ENCODE measurements around the gene MXI1. TPM values are rescaled to one million over a fixed set of nuclear protein-coding genes. Genes with fewer than 3 reads are reported as not detected.

Gene MXI1
- total RNA-seq, 1 experiment from 2014 or later = 16.6 TPM

DNA sequence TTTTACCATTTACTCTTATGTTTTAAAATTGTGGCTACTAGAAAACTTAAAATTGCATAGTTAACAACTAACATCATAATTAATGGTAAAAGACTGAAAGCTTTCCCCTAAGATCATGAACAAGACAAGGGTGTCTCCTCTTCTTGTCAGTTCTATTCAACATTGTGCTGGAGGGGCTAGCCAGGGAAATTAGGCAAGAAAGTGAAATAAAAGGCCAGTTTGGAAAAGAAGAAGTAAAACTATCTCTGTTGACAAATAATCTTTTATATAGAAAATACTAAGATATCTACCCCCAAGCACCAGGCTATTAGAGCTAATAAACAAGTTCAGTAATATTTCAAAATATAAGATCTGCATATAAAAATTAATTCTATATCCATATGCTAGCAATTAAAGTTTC is 46.9 kb upstream of the MXI1 start:
- ChIA-PET CTCF (interaction anchor here (1.1 kb wide), 1 partner anchor 277 kb away, joined by 4 read pairs; no protein-coding TSS in a partner anchor), POLR2A (no interaction called here)
- peaks cover 97% of the 10 kb centered on the region for H3K27me3 Mint-ChIP-seq (ENCODE audit: low read depth)
- TF ChIP-seq, protein P1, sequence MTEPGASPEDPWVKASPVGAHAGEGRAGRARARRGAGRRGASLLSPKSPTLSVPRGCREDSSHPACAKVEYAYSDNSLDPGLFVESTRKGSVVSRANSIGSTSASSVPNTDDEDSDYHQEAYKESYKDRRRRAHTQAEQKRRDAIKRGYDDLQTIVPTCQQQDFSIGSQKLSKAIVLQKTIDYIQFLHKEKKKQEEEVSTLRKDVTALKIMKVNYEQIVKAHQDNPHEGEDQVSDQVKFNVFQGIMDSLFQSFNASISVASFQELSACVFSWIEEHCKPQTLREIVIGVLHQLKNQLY (CRISPR knock-in tag; IDR thresholded peaks at IDR 0.05) = no peak
- no peak for TF ChIP-seq FOXJ3 (CRISPR knock-in tag; IDR thresholded peaks at IDR 0.05; ENCODE audit: borderline replicate concordance)
- no peak for TF ChIP-seq ARID4B (CRISPR knock-in tag; IDR thresholded peaks at IDR 0.05; ENCODE audit: borderline replicate concordance)
- no peak for TF ChIP-seq FOXK1 (CRISPR knock-in tag; IDR thresholded peaks at IDR 0.05)
- TF ChIP-seq RELA (CRISPR knock-in tag; IDR thresholded peaks at IDR 0.05; ENCODE audit: borderline replicate concordance) = no peak
- no peak for TF ChIP-seq ESRRA (CRISPR knock-in tag; IDR thresholded peaks at IDR 0.05; ENCODE audit: borderline replicate concordance)
- no peak for TF ChIP-seq SP1 (CRISPR knock-in tag; conservative IDR thresholded peaks at IDR 0.05)
- TF ChIP-seq, protein P2, sequence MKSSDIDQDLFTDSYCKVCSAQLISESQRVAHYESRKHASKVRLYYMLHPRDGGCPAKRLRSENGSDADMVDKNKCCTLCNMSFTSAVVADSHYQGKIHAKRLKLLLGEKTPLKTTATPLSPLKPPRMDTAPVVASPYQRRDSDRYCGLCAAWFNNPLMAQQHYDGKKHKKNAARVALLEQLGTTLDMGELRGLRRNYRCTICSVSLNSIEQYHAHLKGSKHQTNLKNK (CRISPR knock-in tag; IDR thresholded peaks at IDR 0.05) = no peak
- TF ChIP-seq CREB1 (CRISPR knock-in tag; IDR thresholded peaks at IDR 0.05) = no peak
- TF ChIP-seq, protein P3, sequence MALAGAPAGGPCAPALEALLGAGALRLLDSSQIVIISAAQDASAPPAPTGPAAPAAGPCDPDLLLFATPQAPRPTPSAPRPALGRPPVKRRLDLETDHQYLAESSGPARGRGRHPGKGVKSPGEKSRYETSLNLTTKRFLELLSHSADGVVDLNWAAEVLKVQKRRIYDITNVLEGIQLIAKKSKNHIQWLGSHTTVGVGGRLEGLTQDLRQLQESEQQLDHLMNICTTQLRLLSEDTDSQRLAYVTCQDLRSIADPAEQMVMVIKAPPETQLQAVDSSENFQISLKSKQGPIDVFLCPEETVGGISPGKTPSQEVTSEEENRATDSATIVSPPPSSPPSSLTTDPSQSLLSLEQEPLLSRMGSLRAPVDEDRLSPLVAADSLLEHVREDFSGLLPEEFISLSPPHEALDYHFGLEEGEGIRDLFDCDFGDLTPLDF (CRISPR knock-in tag; IDR thresholded peaks at IDR 0.05) = no peak
- no peak for TF ChIP-seq CBFB (CRISPR knock-in tag; IDR thresholded peaks at IDR 0.05; ENCODE audit: low read depth)
- TF ChIP-seq, protein P4, sequence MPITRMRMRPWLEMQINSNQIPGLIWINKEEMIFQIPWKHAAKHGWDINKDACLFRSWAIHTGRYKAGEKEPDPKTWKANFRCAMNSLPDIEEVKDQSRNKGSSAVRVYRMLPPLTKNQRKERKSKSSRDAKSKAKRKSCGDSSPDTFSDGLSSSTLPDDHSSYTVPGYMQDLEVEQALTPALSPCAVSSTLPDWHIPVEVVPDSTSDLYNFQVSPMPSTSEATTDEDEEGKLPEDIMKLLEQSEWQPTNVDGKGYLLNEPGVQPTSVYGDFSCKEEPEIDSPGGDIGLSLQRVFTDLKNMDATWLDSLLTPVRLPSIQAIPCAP (CRISPR knock-in tag; IDR thresholded peaks at IDR 0.05) = no peak
- DNase-seq (ENCODE audit: low spot score) (no peak), ATAC-seq (no peak)
- H3K36me3 Mint-ChIP-seq = no peaks in the 10 kb centered on the region
- H3K4me1 Mint-ChIP-seq = peaks cover 27% of the 10 kb centered on the region
- no peak overlapping the region for H3K4me3 Mint-ChIP-seq
- no peak overlapping the region for H3K27ac Mint-ChIP-seq
- no peaks in the 10 kb centered on the region for H3K9me3 Mint-ChIP-seq

GRCh38 chr10:110162741-110163145 is 44.7 kb upstream of the MXI1 start:
- no peak overlapping the region for H3K27ac Mint-ChIP-seq
- H3K4me3 Mint-ChIP-seq = no peak overlapping the region
- TF ChIP-seq ZBTB21 (CRISPR knock-in tag; IDR thresholded peaks at IDR 0.05; ENCODE audit: borderline replicate concordance) = 0 out of 2 replicates have a peak, but pooled peaks have one; percentile 29
- TF ChIP-seq FOXK1 (CRISPR knock-in tag; IDR thresholded peaks at IDR 0.05) = no peak
- TF ChIP-seq, protein P5, sequence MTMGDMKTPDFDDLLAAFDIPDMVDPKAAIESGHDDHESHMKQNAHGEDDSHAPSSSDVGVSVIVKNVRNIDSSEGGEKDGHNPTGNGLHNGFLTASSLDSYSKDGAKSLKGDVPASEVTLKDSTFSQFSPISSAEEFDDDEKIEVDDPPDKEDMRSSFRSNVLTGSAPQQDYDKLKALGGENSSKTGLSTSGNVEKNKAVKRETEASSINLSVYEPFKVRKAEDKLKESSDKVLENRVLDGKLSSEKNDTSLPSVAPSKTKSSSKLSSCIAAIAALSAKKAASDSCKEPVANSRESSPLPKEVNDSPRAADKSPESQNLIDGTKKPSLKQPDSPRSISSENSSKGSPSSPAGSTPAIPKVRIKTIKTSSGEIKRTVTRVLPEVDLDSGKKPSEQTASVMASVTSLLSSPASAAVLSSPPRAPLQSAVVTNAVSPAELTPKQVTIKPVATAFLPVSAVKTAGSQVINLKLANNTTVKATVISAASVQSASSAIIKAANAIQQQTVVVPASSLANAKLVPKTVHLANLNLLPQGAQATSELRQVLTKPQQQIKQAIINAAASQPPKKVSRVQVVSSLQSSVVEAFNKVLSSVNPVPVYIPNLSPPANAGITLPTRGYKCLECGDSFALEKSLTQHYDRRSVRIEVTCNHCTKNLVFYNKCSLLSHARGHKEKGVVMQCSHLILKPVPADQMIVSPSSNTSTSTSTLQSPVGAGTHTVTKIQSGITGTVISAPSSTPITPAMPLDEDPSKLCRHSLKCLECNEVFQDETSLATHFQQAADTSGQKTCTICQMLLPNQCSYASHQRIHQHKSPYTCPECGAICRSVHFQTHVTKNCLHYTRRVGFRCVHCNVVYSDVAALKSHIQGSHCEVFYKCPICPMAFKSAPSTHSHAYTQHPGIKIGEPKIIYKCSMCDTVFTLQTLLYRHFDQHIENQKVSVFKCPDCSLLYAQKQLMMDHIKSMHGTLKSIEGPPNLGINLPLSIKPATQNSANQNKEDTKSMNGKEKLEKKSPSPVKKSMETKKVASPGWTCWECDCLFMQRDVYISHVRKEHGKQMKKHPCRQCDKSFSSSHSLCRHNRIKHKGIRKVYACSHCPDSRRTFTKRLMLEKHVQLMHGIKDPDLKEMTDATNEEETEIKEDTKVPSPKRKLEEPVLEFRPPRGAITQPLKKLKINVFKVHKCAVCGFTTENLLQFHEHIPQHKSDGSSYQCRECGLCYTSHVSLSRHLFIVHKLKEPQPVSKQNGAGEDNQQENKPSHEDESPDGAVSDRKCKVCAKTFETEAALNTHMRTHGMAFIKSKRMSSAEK (CRISPR knock-in tag; IDR thresholded peaks at IDR 0.05; ENCODE audit: borderline replicate concordance) = no peak
- TF ChIP-seq, protein P3 (CRISPR knock-in tag; IDR thresholded peaks at IDR 0.05) = no peak
- POLR2A ChIA-PET = no interaction called here
- no peaks in the 10 kb centered on the region for H3K36me3 Mint-ChIP-seq
- peaks cover 25% of the 10 kb centered on the region for H3K4me1 Mint-ChIP-seq
- ATAC-seq (peak; percentile 70), DNase-seq (ENCODE audit: low spot score) (no peak)
- H3K9me3 Mint-ChIP-seq = no peaks in the 10 kb centered on the region
- peaks cover 99% of the 10 kb centered on the region for H3K27me3 Mint-ChIP-seq (ENCODE audit: low read depth)
- CTCF ChIA-PET = interaction anchor here (0.8 to 1.5 kb wide), 5 partner anchors 18 to 278 kb away, joined by 3 to 8 read pairs (median 3); no protein-coding TSS in a partner anchor

Measured in WTC11 (cell line).